HFFc6 (cell line): ENCODE measurements around the gene KRT79. TPM values are rescaled to one million over a fixed set of nuclear protein-coding genes. Genes with fewer than 3 reads are reported as not detected.

Experiments
- DNase-seq: peaks from one replicate; pipeline ENCODE4 v3.0.0-alpha.2; 2018
- H3K27ac Mint-ChIP-seq: 2 replicates; pipeline ENCODE4 v1.8.0; 2020; ENCODE audit warnings: mild to moderate bottlenecking, mixed read lengths
- H3K27me3 Mint-ChIP-seq: 2 replicates; pipeline ENCODE4 v1.8.0; 2021; ENCODE audit warnings: mild to moderate bottlenecking, moderate library complexity, mixed read lengths; ENCODE audit not compliant: insufficient read depth
- H3K36me3 Mint-ChIP-seq: 2 replicates; pipeline ENCODE4 v1.8.0; 2021; ENCODE audit warnings: low read depth, mixed read lengths
- H3K4me1 Mint-ChIP-seq: 2 replicates; pipeline ENCODE4 v1.8.0; 2020; ENCODE audit warnings: low read depth, mixed read lengths
- H3K4me3 Mint-ChIP-seq: 2 replicates; pipeline ENCODE4 v1.8.0; 2020; ENCODE audit warnings: mild to moderate bottlenecking, moderate library complexity, mixed read lengths
- H3K9me3 Mint-ChIP-seq: 2 replicates; pipeline ENCODE4 v1.8.0; 2020; ENCODE audit warnings: mild to moderate bottlenecking, mixed read lengths
- CTCF ChIP-seq: fragments of 200-600 bp; sonication (generic); IDR thresholded peaks from 2 replicates; pipeline ENCODE4 v1.5.0; 2021; ENCODE audit warnings: antibody characterized with exemption, mild to moderate bottlenecking
- total RNA-seq, 6 experiments: library from RNA; stranded (reverse); fragmentation: NEBNext Ultra II Directional; extraction: Animal tissue kit (Norgen Biotek cat#: 25700); gene quantifications; 2 replicates in 1 of 6; 3 replicates in 5 of 6; pipeline ENCODE4 v1.2.3, GENCODE V29; 2021

Gene KRT79
- total RNA-seq, 6 experiments from 2014 or later: not detected

GRCh38 chr12:52871291-52872039 lies 37.4 kb upstream of the KRT79 start:
- TF ChIP-seq CTCF: no peak
- peak; percentile 77 for DNase-seq
- Mint-ChIP-seq H3K27ac (peak overlapping the region; percentile 95), H3K4me1 (peaks cover 56% of the 10 kb centered on the region), H3K9me3 (no peaks in the 10 kb centered on the region), H3K4me3 (peak overlapping the region; percentile 42), H3K27me3 (no peaks in the 10 kb centered on the region; the same call in none of the 2 replicates), H3K36me3 (no peaks in the 10 kb centered on the region)

GRCh38 chr12:52870361-52871290 lies 36.5 kb upstream of the KRT79 start:
- H3K4me3 Mint-ChIP-seq: peak overlapping the region; percentile 42
- peak; percentile 17 for DNase-seq
- no peaks in the 10 kb centered on the region for H3K9me3 Mint-ChIP-seq
- H3K4me1 Mint-ChIP-seq: peaks cover 53% of the 10 kb centered on the region
- peak; percentile 94 for TF ChIP-seq CTCF
- H3K27ac Mint-ChIP-seq: peak overlapping the region; percentile 95
- no peaks in the 10 kb centered on the region; the same call in none of the 2 replicates for H3K27me3 Mint-ChIP-seq
- H3K36me3 Mint-ChIP-seq: no peaks in the 10 kb centered on the region

- Mint-ChIP-seq H3K36me3 (no peaks in the 10 kb centered on the region), H3K4me1 (peaks cover 27% of the 10 kb centered on the region), H3K4me3 (no peak overlapping the region), H3K27ac (no peak overlapping the region), H3K27me3 (peaks cover 2% of the 10 kb centered on the region), H3K9me3 (no peaks in the 10 kb centered on the region)
- DNase-seq: no peak
- no peak for TF ChIP-seq CTCF
Observed at GRCh38 chr12:52867642-52868041, 33.5 kb upstream of the KRT79 start.

GRCh38 chr12:52867152-52867551 lies 33.0 kb upstream of the KRT79 start:
- Mint-ChIP-seq H3K27me3 (peaks cover 2% of the 10 kb centered on the region; the same call in 1 of the 2 replicates), H3K36me3 (no peaks in the 10 kb centered on the region), H3K4me3 (no peak overlapping the region), H3K4me1 (peaks cover 22% of the 10 kb centered on the region), H3K27ac (no peak overlapping the region), H3K9me3 (no peaks in the 10 kb centered on the region)
- no peak for TF ChIP-seq CTCF
- DNase-seq: no peak

GRCh38 chr12:52865090-52865944 lies 31.2 kb upstream of the KRT79 start:
- Mint-ChIP-seq H3K27ac (no peak overlapping the region), H3K27me3 (peaks cover 3% of the 10 kb centered on the region; the same call in 1 of the 2 replicates), H3K9me3 (no peaks in the 10 kb centered on the region), H3K4me3 (no peak overlapping the region), H3K36me3 (no peaks in the 10 kb centered on the region), H3K4me1 (peaks cover 8% of the 10 kb centered on the region)
- peak; percentile 62 for DNase-seq
- TF ChIP-seq CTCF: peak; percentile 93
